ENCODE measurements around the gene TSPAN2.

The TSPAN2 gene

GRCh38 chr1:115006191-115006590 lies 83.1 kb downstream of the TSPAN2 start:
- no peak overlapping the region for H3K27ac ChIP-seq (ENCODE audit: low read depth, low read length)
- H3K4me3 ChIP-seq (ENCODE audit: low read depth, low read length) = no peak overlapping the region
- peaks cover 37% of the 10 kb centered on the region for H3K27me3 ChIP-seq (ENCODE audit: insufficient read depth, low read length)
- H3K79me2 ChIP-seq (ENCODE audit: control insufficient read depth, insufficient read depth, low read length, unreplicated experiment) = no peaks in the 10 kb centered on the region
- no peaks in the 10 kb centered on the region for H3K4me1 ChIP-seq (ENCODE audit: control insufficient read depth, insufficient read depth, low read length, unreplicated experiment)
- no peak overlapping the region for H2AFZ ChIP-seq (ENCODE audit: low read length, unreplicated experiment)
- H3K36me3 ChIP-seq (ENCODE audit: insufficient read depth, low read length) = no peaks in the 10 kb centered on the region
